Activated CD4-positive, alpha-beta T cell treated with anti-CD3 and anti-CD28 coated beads, Interleukin-10, Interleukin-2, amounts not matched to agents 100 ng/mL and 50 ng/mL, durations not matched to agents 16 hours and 8 hours (primary cell): Measurements from ENCODE around the gene ATG7.

Experiments
- DNase-seq: peaks from one replicate; pipeline ENCODE4 v3.0.0-alpha.2; 2020

ATG7 gene

GRCh38 chr3:11602886-11603527, 330.8 kb downstream of the ATG7 start:
- DNase-seq: no peak

- no peak for DNase-seq
Observed at GRCh38 chr3:11603628-11604027, 331.4 kb downstream of the ATG7 start.

GRCh38 chr3:11604139-11604892, 332.1 kb downstream of the ATG7 start:
- DNase-seq: no peak

- DNase-seq: no peak
Observed at GRCh38 chr3:11605398-11605797, 333.2 kb downstream of the ATG7 start.

- no peak for DNase-seq
Observed at GRCh38 chr3:11606090-11606784, 334.0 kb downstream of the ATG7 start.

GRCh38 chr3:11606865-11607440, 334.8 kb downstream of the ATG7 start:
- no peak for DNase-seq
